MM.1S (cell line): ENCODE data around the gene ZBTB25.

Source experiments
- CTCF ChIP-seq: fragments of 300-600 bp; sonication (generic); IDR thresholded peaks from 2 replicates; pipeline ENCODE4 v1.5.1; 2016; ENCODE audit warnings: antibody characterized with exemption, low read length, mixed read lengths
- EZH2 ChIP-seq: fragments of 300-600 bp; sonication (generic); optimal IDR thresholded peaks from 2 replicates; pipeline ENCODE3; 2017; ENCODE audit warnings: low read depth, mild to moderate bottlenecking, antibody characterized with exemption, low read length, mixed read lengths

GRCh38 chr14:64491637-64492036 lies 12.0 kb downstream of the ZBTB25 start:
- TF ChIP-seq CTCF (no peak), EZH2 (no peak)
